ENCODE results near the gene ZXDB.

Gene ZXDB

GRCh38 chrX:57640674-57641016 lies 48.8 kb downstream of the ZXDB start:
- H2AFZ ChIP-seq (ENCODE audit: low read length): no peak overlapping the region
- DNase-seq: no peak
- H3F3A ChIP-seq (ENCODE audit: insufficient read depth, low read length): no peaks in the 10 kb centered on the region
- H3K4me3 ChIP-seq (ENCODE audit: low read length): no peak overlapping the region
- no peaks in the 10 kb centered on the region for H3K79me2 ChIP-seq (ENCODE audit: low read length)
- no peaks in the 10 kb centered on the region for H3K9me2 ChIP-seq (replicated peaks; ENCODE audit: insufficient read depth, low read length)
- H3K9me3 ChIP-seq (replicated peaks; ENCODE audit: insufficient read depth, low read length): no peaks in the 10 kb centered on the region
- H3K9ac ChIP-seq (ENCODE audit: low read length): no peak overlapping the region
- no peaks in the 10 kb centered on the region for H4K20me1 ChIP-seq (ENCODE audit: insufficient read depth, low read length)
- no peaks in the 10 kb centered on the region for H3K27me3 ChIP-seq (replicated peaks; ENCODE audit: insufficient read depth, low read length)
- no peak overlapping the region for H3K4me2 ChIP-seq (ENCODE audit: low read depth, low read length)
- no peaks in the 10 kb centered on the region for H3K36me3 ChIP-seq (replicated peaks; ENCODE audit: insufficient read depth, low read length)
- no peaks in the 10 kb centered on the region for H3K4me1 ChIP-seq (ENCODE audit: low read length)
- TF ChIP-seq EZH2phosphoT487 (IDR thresholded peaks at IDR 0.05; ENCODE audit: low read length) (no peak), CTCF (IDR thresholded peaks at IDR 0.05; ENCODE audit: low read length) (no peak), EZH2 (optimal IDR thresholded peaks at IDR 0.05; ENCODE audit: low read depth, low read length) (no peak)
- H3K27ac ChIP-seq (ENCODE audit: low read length): no peak overlapping the region

GRCh38 chrX:57641338-57641737 lies 49.5 kb downstream of the ZXDB start:
- Histone ChIP-seq H3K9ac (ENCODE audit: low read length) (no peak overlapping the region), H3K4me2 (ENCODE audit: low read depth, low read length) (no peak overlapping the region), H3K9me2 (replicated peaks; ENCODE audit: insufficient read depth, low read length) (no peaks in the 10 kb centered on the region), H3K27ac (ENCODE audit: low read length) (no peak overlapping the region), H3K36me3 (replicated peaks; ENCODE audit: insufficient read depth, low read length) (no peaks in the 10 kb centered on the region), H3K27me3 (replicated peaks; ENCODE audit: insufficient read depth, low read length) (no peaks in the 10 kb centered on the region), H3K4me3 (ENCODE audit: low read length) (no peak overlapping the region), H3K4me1 (ENCODE audit: low read length) (no peaks in the 10 kb centered on the region), H3K9me3 (replicated peaks; ENCODE audit: insufficient read depth, low read length) (no peaks in the 10 kb centered on the region), H3F3A (ENCODE audit: insufficient read depth, low read length) (no peaks in the 10 kb centered on the region), H3K79me2 (ENCODE audit: low read length) (no peaks in the 10 kb centered on the region), H4K20me1 (ENCODE audit: insufficient read depth, low read length) (no peaks in the 10 kb centered on the region), H2AFZ (ENCODE audit: low read length) (no peak overlapping the region)
- no peak for DNase-seq
- TF ChIP-seq EZH2phosphoT487 (IDR thresholded peaks at IDR 0.05; ENCODE audit: low read length) (no peak), EZH2 (optimal IDR thresholded peaks at IDR 0.05; ENCODE audit: low read depth, low read length) (no peak), CTCF (IDR thresholded peaks at IDR 0.05; ENCODE audit: low read length) (no peak)

GRCh38 chrX:57643698-57644097 lies 51.9 kb downstream of the ZXDB start:
- no peak overlapping the region for H3K4me3 ChIP-seq (ENCODE audit: low read length)
- H4K20me1 ChIP-seq (ENCODE audit: insufficient read depth, low read length): no peaks in the 10 kb centered on the region
- DNase-seq: no peak
- no peaks in the 10 kb centered on the region for H3K79me2 ChIP-seq (ENCODE audit: low read length)
- H3K9me2 ChIP-seq (replicated peaks; ENCODE audit: insufficient read depth, low read length): no peaks in the 10 kb centered on the region
- H3F3A ChIP-seq (ENCODE audit: insufficient read depth, low read length): no peaks in the 10 kb centered on the region
- H3K27ac ChIP-seq (ENCODE audit: low read length): no peak overlapping the region
- H3K4me2 ChIP-seq (ENCODE audit: low read depth, low read length): no peak overlapping the region
- H2AFZ ChIP-seq (ENCODE audit: low read length): no peak overlapping the region
- no peaks in the 10 kb centered on the region for H3K27me3 ChIP-seq (replicated peaks; ENCODE audit: insufficient read depth, low read length)
- H3K4me1 ChIP-seq (ENCODE audit: low read length): no peaks in the 10 kb centered on the region
- H3K36me3 ChIP-seq (replicated peaks; ENCODE audit: insufficient read depth, low read length): no peaks in the 10 kb centered on the region
- TF ChIP-seq EZH2phosphoT487 (IDR thresholded peaks at IDR 0.05; ENCODE audit: low read length) (no peak), EZH2 (optimal IDR thresholded peaks at IDR 0.05; ENCODE audit: low read depth, low read length) (no peak), CTCF (IDR thresholded peaks at IDR 0.05; ENCODE audit: low read length) (no peak)
- H3K9me3 ChIP-seq (replicated peaks; ENCODE audit: insufficient read depth, low read length): no peaks in the 10 kb centered on the region
- H3K9ac ChIP-seq (ENCODE audit: low read length): no peak overlapping the region

Data from MM.1S (cell line).